ENCODE results near the gene MACROD2.

MACROD2 gene

DNA sequence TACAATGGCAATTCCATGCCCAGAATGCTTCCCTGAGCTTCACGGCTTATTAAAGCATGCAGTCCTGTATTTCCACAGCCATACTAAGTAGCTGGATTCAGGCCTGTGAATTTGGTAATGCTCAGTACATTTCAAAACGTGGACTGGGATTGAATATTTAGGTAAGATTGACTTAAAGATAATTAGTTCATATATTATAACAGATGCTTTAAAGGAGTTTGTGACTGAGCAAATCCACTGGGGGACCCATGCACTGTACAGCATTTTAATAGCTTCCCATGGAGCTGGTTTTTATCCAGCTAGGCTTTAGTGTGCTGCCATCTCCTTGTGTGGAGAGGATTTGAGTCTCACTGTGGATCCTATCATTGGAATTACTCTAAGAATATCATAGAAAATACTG lies 763.0 kb downstream of the MACROD2 start:
- DNase-seq (ENCODE audit: low read depth), result no peak

DNA sequence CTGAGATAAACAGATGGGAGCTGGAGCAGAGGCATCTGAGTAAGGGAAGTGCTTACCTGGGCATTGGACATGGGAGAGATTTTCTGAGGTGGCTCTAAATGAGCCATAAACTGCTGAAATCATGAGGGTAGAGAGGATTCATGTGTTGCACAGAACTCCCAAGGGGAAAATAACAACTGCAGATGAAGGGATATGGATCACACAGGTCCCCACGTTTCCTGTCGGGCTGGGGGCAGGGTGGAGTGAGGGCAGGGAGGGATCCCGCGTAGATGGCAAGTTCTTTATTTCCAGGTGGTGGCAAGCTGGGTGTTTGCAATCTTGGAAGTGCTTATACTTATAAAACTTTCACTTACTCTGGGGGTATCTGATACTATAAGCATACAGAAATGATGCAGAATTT lies 764.7 kb downstream of the MACROD2 start:
- DNase-seq (ENCODE audit: low read depth), result no peak

DNA sequence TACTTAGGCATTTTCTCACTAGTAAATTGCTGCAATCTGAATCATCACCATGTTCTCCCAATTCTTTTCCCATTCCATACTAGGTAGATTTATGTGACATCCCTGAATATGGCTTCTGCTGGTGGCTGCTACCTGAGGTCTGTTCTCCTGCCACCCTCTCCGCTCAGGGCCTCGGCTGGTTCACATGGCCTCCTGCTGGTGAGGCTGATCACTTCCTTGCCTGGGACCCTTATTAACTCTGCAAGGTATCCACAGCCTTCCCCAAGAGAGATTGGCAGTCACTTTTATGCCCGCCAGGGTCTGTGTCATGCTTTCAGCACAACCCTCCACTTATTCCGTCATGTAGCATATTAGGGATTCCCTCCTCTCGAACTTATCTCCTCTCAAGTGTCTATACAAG lies 766.6 kb downstream of the MACROD2 start:
- no peak for DNase-seq (ENCODE audit: low read depth)

DNA sequence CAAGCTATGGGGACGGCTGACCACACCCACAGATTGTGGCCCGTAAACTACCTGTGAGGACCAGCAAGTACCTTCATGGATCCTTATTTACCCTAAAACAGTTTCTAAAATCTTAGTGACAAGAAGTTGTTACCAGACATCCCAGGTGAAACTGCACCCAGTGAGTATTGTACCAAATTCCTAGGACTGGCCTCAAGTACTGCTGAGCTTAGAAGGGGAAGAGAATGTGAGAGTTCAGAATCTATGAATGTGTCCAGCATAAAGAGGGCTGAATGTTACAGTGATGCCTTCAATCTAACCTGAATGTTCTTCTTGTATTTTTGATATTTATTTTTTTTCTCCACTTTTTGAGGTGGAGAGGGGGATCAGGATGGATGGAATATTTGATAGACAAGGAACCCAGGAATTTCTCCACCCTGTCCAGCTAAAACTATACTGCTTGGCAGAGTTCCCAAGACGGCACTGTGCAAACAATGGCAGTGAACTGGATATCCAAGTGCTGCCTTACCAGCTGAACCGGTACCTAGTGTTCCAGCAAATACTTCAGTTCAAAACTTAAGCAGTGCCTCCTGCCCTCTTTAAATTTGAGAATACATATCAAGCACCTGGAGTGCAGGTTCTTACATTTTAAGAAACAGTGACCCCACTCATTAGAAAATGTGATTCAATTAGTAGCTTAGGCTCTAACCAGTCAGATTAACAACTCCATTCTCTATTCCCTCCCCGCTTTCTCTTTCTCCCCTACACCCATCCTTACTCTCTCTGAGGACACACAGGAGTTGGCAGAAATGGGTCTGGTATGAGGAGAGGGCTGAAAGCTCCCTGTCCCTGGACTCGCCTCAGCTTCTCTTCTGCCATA lies 769.4 kb downstream of the MACROD2 start:
- DNase-seq (ENCODE audit: low read depth), result no peak

DNA sequence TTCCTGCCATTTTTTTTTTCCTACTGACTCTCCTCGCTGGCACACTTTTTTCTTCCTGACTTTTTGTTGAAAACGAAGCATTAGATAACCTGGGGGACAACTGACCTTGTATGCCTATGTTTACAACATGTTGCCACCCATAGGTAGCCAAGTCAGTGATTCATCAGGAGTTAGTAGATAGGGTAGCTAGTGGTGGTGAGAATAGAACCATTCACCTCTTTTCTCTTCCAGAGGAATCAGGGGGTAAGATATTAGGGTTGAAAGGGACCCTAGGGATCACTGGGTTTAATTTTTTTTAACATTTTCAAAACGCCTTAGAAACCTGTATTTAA lies 770.0 kb downstream of the MACROD2 start:
- no peak for DNase-seq (ENCODE audit: low read depth)

DNA sequence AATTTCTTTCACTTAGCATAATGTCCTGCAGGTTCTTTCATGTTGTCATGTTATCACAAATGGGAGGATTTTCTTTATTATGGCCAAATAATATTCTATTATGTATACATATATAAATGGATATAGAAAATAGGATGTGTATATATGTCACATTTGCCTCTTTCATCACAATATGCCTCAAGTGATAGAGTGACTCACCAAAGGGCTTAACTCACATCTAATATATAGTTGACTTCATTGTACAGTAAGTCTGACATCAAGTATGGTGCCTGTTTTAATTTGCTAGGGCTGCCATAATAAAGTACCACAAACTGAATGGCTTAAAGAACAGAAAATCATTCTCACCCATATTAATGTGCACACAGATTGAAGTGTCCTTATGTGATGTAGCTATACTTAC lies 778.2 kb downstream of the MACROD2 start:
- DNase-seq (ENCODE audit: low read depth), result no peak

DNA sequence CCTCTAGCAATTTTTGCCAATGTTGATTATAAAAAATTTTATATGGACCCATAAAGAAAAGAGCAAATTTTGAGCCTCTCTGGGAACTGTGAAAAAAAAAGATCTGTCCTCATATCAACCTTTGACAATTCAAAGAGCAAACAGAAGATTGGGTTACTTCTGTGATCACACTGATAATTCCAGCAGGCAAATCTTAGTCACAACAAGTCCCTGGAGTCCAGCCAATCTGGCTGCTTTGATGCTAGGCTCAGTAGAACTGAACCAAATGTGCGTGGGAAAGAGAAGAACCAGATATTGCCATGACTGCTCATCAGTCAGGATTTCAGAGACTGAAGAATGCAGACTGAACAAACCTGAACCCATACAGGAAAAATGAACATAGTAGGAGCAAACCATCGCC lies 780.5 kb downstream of the MACROD2 start:
- DNase-seq (ENCODE audit: low read depth), result no peak

DNA sequence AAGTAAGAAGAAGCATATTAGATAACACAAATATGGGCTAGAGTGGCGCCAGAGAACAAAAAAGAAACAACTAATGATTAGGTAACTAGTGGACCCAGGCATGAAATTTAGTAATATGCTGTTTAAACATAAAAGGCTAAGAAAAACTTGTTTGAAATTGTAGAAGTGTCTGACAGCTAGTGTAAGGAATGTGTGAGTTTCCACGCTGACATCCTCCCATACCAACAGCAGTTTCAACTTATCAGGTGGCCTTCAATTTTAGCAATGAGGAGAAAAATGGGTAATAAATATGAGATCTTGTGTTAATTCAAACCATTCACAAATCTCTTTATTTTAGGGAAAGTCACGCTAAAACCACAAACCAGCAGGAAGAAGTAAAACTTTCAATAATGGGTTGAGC lies 782.3 kb downstream of the MACROD2 start:
- no peak for DNase-seq (ENCODE audit: low read depth)

DNA sequence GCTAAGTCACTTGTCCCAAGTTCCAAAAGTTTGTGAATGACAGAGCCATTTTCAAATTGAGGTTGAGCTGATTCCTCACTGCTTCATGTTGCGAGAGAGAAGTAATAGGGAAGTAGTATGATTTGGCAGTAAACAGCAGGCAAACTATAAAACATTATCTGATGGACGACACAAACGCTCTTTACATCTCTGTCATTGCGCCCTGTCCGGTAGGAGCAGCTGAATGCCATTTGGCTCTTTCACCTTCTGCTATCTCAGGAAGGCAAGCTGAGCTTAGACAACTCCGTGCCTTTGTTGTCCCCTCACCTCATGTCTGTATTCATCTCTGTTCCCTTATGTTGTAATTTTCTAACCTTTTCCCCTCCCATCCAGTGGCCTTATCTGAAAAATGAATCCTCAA lies 782.8 kb downstream of the MACROD2 start:
- DNase-seq (ENCODE audit: low read depth), result no peak

DNA sequence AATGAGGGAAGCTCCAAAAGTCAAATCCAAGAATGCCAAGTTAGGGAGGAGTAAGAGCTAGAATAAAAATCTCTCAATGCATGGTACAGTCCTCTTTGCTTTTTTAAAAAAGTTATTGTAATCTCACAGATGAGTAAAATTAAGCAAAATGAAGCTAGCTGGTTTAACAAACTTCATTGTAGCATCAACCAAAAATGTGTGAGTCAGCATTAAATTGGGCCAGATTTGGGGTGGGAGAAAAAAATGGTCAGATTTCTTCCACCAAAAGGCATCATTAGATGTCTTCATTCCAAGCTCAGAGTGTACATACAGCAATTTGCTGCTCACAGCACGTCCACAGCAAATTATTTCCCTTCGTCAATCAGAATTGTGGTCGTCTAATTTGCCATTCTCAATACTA lies 783.6 kb downstream of the MACROD2 start:
- DNase-seq (ENCODE audit: low read depth), result no peak

DNA sequence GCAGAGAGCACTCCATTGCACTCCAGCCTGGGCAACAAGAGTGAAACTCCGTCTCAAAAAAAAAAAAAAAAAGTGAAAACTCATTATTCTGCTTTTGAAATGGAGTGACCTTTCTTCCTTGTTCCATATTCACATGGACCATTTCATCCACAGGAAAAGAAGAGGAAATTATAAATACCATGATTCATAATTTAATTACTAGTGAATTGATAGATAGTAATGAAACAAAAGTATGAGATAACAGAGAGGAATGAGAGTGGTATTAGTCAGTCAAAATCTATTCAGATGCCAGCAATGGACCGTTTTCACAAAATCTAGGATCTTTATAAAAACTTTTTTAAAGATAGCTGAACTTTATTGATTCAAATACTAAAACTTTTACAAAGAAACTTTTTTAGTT lies 785.2 kb downstream of the MACROD2 start:
- no peak for DNase-seq (ENCODE audit: low read depth)

DNA sequence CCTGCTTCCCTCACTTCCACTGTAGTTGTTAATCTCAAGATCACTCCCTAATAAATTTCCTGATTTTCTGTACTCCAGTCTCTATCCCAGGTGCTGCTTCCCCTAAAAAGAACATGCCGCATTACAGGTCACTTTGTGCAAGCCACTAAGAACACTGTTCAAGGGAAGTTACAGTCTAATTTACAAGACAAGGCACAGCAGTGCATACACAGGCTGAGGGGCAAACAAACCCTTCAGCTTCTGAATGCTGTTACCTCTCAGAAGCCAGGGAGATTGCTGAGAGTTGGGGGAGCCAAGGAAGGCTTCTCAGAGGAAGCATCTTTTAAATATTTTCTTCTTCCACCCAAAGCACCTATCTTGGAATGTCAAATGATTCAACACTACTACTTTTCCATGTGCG lies 787.4 kb downstream of the MACROD2 start:
- DNase-seq (ENCODE audit: low read depth), result no peak

DNA sequence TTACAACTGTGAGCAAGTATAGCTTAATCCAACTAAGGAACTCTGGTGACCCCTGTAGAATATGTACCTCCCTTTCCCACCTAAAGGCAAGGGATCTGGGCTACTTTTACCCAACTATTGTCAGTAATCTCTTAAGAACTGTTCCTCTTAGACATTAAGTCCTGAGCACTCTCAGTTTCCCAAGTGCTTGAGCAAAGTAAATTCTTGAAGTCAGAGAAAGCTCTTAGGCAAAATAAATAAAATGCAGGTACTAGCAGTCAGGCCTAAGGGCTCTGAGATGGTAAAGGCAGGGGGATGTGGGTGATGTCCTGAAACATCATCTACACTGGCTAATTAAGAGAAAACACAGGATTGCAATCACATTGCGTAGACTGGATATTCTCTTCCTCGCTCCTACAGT lies 788.5 kb downstream of the MACROD2 start:
- DNase-seq (ENCODE audit: low read depth), result no peak

DNA sequence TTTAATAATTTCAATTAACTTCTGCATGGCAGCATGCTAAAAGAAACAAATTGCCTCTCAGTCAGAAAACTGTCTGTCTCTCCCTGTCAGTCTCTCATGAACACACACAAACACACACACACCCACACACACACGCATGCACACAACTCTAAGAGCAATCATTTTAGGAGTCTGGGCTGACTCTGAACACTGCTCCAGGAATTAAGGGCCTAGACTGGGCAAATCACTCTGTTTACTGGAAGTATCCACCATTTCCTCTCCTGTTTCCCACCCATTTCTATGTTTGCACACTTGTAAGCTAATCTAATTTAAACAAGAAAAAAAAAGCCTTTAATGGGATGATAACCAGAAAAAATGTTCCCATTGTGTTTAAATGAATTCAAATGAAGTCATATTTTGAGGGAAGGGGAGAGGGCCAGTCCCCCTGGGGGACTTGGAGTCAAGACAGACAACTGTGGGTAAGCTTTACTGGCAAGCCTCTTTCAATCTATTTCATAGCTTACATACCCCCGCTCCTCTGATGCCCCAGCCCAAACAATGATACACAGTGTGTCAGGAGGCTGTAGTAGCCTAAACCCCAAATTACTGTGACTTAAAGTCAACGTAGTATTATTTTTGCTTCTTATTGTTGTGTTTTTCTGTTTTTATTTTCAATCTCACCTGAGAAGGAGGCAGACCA lies 789.9 kb downstream of the MACROD2 start:
- no peak for DNase-seq (ENCODE audit: low read depth)

DNA sequence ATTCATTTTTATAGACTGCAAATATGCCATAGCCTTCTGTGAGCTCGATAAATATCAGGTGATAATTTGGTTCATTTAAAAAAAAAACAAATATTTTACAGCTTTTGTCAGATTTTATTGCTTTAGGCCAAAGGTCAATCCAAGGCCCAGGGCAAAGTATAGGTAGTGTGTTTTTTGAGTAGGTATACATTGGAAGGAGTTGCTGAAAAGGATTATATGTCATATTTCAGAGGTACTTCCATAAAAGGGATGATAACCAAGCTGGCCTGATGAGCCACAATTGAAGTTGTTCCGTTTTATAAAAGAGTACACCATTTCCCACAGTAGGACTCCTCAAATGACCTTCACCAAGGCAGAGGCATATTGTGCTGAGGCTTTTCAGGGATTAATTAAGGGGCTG lies 794.9 kb downstream of the MACROD2 start:
- DNase-seq (ENCODE audit: low read depth), result no peak

DNA sequence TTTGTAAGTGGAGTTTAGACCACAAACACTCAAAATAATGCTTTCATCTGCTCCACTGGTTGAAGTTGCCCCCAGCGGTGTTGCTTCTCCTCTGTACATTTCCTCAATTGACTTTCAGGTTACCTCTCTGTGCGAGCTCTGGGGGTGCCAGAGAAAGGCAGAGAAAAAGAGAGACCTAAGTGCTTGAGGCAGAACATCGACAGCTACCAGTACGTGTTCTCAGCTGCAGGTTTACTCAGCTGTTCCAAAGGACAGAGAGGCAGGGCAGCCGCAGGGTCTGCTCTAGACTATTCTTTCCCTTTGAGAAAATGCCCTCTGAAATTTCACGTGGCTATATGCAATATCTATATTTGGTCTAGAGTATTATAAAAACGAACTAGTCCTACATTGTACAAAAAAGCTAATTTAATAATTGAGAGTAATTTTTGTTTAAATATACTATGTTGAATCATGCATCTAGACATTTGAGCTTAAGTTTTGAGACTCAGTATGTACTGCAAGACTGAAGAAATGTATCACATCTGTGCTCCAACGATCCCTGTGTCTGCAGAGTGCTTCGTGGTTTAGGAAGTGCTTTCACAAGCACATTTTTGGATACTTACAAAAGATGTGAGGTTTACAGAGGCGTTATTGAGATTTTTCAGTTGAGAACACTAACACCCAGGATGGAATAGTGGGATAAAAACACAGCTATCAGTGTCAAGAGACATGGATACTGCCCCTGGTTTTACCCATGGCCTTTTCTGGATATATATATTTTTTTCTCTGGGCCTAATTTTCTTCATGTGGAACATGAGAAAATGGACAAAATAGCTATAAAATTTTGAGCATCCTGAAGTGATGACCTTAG lies 795.7 kb downstream of the MACROD2 start:
- no peak for DNase-seq (ENCODE audit: low read depth)

DNA sequence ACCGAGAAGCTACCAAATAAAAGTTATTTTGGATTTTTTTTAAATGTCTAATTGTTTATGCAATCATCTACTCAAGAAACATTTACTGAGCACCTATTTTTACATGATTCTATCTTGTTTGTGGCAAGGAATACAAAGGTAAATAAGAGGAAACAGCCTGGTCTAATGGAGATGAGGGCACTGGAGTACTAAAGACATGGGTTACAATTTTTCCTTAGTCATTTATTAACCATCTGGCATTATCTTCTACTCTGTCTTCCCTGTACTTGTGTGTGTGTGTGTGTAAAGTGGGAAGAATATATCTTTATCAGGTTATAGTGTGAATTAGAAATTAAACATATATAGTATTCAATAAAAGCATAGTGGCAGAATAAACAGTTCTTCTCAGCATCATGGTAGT lies 797.6 kb downstream of the MACROD2 start:
- DNase-seq (ENCODE audit: low read depth), result no peak

DNA sequence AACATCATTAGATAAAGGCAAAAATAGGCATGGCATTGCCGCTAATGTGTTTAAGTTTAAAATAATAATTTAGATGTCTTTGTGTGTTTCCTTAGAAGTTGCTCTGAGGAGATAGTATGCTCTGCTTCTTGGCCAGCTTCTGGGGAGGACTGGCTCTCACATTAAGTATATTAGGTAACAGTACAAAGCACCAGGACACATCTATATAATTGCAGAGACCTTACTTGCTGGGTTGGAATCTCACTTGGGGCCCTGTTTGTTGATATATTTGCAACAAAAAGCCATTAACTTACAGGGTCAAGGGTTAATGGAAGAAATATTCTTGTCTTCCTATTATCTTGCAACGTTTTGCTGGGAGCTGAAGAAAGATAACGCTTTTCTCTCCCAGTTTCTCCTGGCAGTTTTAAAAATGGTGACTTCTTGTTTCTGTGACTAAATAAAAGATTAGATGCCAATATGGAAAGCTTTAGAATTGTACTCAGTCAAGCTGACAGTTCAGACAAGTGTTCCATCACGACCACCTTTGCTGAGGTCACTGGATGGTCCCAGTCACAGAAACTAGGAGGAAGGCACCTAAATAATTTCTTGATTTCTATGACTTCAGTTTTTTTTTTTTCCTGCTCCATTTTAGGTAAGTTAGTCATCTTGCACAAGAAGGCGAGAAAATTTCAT lies 804.4 kb downstream of the MACROD2 start:
- no peak for DNase-seq (ENCODE audit: low read depth)

DNA sequence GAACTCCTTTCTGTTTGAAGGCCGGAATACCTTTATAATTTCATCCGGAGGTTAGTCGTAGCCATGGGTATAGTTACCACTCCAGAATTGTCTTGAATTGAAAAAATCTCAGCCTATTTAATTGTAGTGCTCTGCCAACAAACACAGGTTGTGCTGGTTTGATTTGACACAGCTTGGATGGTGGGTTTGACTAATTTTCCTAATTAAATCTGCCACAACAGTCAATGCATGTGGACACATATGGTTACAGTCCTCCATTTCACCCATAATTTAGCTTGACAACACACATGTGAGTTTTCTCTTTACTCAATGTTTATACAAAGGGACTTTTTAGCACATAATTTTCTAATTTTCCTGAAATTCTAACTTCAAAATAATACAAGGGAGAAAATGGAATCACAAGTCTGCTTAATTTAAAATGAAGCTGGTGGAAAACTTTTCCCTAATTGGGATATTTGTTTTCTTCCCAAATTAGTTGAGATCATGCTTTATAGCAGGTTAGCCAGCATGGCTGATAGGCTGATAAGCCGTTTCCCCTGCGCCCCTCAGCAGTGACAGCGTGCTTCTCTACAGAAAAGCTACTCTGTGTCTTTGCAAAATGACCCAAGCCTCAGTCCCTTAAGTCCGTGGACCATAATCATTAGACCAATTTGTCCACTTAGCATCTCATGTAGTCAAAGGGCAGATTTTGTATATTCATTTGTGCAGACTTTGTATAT lies 805.5 kb downstream of the MACROD2 start:
- no peak for DNase-seq (ENCODE audit: low read depth)

DNA sequence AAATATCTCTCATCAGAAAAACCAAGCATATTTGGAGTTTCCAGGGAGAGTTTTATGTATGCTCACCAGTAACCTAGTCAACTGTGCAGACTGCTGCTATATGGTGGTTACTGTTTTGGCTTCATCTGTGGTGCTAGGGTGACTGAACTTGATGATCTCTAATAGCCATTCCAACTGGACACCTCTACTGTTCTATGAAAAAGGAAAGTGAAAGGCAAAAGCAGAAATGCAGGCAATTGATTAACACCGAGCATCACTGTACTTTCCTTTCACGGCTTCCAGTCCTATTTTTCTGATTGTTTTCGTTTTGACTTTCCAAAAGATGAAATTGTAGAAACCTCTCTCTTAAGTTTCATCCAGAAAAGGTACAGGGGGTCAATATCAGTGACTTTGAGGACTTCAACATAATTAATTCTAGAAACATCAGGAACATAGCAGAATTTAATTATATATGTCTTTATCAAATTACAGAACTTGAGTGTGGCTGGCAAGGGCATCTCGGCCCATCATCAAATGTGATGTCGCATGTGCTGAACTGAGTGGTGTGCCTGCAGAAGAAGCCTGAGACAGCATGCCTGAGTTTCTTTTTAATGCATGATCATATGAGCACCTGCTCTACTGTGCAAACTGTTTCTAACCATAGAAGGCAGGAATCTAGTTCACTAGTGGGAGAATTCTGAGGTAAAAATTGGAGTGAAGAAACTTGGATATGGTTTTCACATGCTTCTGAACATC lies 806.4 kb downstream of the MACROD2 start:
- no peak for DNase-seq (ENCODE audit: low read depth)

DNA sequence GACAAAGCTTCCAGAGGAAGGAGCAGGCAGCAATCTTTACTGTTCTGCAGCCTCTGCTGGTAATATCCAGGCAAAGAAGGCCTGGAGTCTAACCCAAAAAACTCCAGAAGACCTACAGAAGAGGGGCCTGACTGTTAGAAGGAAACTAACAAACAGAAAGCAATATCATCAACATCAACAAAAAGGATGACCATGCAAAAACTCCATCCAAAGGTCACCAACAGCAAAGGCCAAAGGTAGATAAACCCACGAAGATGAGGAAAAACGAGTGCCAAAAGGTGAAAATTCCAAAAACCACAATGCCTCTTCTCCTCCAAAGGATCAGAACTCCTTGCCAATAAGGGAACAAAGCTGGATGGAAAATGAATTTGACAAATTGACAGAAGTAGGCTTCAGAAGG lies 811.9 kb downstream of the MACROD2 start:
- DNase-seq (ENCODE audit: low read depth), result no peak

Data from stimulated activated CD8-positive, alpha-beta memory T cell treated with anti-CD3 and anti-CD28 coated beads, Interleukin-15, amount 100 ng/mL, for 24 hours (primary cell).